WI38 (cell line): ENCODE results near the gene BPIFB2.

Experiments used
- H3K4me3 ChIP-seq: 2 replicates; pipeline ENCODE4 v1.5.1; 2011; ENCODE audit warnings: low read depth, mild to moderate bottlenecking, control low read depth, low read length
- TF ChIP-seq, protein P1 (sequence below): IDR thresholded peaks from 2 replicates; pipeline ENCODE4 v1.5.1; 2012; ENCODE audit warnings: low read depth, mild to moderate bottlenecking, control low read depth, low read length

BPIFB2 gene

DNA sequence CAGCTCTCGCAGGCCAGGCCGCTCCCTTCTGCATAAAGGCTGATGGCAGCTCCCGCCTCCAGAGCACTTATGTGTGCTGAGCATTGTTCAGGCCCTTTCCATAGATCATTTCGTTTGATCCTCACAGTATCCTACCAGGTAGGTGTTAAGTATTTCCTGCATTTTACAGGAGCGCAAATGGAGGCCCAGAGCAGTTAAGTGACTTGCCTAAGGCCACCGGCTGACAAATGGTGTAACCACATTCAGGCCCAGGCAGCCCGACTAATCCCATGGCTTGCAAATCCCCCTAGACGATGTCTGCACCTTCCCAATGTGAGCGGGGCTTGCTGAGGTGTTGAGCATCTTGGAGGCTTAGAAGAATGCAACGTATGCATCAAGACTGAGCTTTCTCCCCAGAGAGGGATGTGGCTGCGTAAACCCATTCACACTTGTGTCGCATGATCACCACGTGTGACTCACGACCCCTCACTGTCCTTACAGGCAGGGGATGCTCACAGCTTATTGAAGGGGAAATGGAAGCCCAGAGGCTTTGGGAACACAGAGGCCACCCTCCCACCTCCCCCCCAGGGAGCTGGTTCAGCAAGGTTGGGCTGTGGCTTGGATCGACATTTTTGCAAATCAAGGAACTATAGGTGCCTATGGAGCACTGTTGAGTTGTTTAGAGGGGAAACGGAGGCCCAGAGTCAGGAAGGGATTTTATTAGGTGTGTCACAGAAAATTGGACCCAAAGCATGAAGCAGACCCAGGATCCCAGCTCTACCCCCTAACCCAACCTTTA is 7.0 kb downstream of the BPIFB2 start:
- TF ChIP-seq, protein P1, sequence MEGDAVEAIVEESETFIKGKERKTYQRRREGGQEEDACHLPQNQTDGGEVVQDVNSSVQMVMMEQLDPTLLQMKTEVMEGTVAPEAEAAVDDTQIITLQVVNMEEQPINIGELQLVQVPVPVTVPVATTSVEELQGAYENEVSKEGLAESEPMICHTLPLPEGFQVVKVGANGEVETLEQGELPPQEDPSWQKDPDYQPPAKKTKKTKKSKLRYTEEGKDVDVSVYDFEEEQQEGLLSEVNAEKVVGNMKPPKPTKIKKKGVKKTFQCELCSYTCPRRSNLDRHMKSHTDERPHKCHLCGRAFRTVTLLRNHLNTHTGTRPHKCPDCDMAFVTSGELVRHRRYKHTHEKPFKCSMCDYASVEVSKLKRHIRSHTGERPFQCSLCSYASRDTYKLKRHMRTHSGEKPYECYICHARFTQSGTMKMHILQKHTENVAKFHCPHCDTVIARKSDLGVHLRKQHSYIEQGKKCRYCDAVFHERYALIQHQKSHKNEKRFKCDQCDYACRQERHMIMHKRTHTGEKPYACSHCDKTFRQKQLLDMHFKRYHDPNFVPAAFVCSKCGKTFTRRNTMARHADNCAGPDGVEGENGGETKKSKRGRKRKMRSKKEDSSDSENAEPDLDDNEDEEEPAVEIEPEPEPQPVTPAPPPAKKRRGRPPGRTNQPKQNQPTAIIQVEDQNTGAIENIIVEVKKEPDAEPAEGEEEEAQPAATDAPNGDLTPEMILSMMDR: no peak
- H3K4me3 ChIP-seq: no peak overlapping the region

DNA sequence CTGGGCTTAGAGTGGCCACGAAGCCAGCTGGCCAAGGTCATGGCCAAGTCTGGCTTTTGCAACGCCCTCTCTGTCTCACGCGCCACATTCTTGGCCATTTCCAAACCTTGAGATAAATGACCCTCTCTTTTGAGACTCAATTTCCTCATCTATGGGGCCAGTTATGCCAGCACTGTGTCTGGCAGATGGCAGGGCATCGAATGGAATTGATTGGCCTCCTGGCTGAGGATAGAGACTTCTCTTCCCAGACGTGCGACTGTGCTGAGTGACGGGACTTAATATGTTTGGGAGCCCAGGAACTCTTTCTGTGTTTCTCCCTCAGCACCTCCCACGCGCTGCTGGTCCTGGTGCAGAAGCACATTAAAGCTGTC is 7.6 kb downstream of the BPIFB2 start:
- no peak overlapping the region for H3K4me3 ChIP-seq
- TF ChIP-seq, protein P1: no peak

DNA sequence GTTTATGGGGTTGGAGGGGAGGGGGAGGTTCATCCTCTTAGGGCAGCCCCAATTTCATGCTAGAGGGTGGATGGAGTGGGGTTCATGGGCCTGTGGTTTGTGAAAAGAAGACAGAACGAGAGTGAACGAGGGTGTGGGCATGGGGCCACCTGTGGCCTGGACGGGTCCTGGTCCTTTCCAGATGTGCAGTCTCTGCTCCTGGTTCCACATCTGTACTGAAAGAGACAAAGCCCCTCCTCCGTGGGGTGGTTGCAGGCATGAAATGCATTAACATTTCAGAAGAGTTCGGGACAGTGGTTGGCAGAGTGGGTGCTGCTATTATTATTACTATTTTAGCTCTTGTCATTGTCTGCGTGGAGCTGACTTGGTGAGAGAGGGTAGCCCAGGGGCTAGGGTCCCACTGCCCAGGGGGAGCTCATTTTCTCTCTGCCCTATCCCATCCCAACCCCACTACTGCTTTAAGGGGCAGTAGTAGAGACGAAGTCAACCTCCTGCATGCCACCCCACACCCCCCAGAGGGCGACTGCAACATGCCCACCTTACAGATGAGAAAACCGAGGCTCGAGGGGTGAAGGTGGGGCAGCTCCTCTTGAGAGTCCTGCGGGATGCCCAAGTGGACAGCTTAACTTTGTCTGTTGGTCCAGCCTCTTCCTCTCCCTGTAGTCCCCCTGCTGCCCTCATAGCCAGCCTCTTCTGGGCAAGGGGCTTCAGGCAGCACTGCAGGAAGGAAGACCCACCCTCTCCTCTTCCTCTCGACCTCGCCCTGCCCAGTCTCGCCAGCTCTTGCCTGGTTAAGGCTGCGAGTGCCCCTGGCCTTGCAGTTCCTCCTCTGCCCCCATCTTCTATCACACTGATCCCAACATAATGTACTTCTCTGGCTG is 8.4 kb downstream of the BPIFB2 start:
- H3K4me3 ChIP-seq: no peak overlapping the region
- TF ChIP-seq, protein P1: no peak

DNA sequence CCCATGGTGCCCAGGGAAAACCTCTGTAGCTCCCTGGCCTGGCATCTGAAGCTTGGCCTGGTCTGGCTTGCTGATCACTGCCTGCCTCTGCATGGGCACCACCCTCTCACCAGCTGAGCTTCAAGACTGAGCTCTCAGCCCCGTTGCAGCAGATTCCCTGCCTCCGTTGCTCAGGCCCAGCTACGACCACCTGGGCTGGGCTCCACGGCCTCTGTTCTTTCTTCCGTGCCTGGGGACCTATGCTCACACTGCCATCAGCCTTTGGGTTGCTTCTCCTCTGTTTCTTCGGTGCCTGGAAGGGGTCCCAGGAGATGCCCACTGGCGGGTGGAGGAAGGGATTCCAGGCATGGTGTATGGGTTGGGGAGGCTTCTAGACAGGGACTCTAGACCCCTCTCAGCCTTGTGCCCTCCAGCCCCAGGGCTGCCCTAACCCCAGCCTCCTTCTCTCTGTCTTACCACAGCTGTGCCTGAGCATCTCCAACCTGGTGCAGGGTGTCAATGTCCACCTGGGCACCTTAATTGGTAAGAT is 9.1 kb downstream of the BPIFB2 start:
- TF ChIP-seq, protein P1: no peak

DNA sequence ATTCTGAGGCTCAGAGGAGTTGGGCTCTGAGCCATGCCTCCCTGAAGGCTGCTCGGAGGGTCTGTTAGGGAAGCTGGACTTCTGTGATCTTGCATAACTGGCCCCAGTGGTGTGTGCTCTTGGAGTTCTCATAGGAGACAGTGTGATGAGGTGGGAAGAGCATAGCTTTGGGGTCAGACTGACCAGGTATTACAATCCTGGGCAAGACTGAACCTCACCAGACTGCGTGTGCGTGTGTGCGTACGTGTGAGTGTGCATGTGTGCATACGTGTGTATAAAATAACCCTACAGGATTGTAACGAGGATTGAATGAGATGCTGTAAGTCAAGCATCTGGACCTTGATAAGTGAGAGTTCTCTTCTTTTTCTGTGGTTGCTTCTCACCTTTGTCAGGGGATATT is 10.0 kb downstream of the BPIFB2 start:
- TF ChIP-seq, protein P1: no peak
- no peak overlapping the region for H3K4me3 ChIP-seq

More for the DNA sequence above, 9.1 kb downstream of the BPIFB2 start:
- no peak overlapping the region for H3K4me3 ChIP-seq

DNA sequence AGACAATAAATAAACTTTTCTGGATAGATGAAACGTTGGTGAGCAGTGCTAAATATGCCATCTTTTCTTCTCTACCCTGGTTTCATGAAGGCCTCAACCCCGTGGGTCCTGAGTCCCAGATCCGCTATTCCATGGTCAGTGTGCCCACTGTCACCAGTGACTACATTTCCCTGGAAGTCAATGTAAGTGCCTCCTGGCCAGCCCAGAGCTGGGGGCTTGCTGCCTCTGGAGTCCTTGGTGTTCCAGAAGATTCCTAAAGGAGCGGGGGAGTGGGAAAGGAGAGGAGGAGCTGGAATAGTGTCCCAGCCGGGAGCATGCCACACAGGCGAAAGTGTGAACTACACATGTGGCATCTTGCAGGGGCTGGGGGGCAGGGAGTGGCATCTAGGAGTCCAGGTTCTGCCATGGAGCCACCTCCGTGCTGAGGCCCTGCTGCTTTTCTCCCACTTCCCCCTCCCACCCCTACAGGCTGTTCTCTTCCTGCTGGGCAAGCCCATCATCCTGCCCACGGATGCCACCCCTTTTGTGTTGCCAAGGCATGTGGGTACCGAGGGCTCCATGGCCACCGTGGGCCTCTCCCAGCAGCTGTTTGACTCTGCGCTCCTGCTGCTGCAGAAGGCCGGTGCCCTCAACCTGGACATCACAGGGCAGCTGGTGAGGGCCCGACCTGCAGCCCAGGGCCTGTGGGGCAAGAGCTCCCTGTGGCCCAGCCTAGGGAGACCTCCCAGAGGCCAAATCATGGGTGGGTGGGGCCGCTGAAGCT is 10.8 kb downstream of the BPIFB2 start:
- TF ChIP-seq, protein P1: no peak
- H3K4me3 ChIP-seq: no peak overlapping the region
